HG03135 (cell line): ENCODE measurements around the gene TAF1C.

Source experiments
- ATAC-seq: cut with Tn5 transposase; IDR thresholded peaks from one replicate; pipeline ENCODE4 v1.9.1; 2021; ENCODE audit warnings: mild to moderate bottlenecking, moderate library complexity; ENCODE audit not compliant: unreplicated experiment

Gene TAF1C

DNA sequence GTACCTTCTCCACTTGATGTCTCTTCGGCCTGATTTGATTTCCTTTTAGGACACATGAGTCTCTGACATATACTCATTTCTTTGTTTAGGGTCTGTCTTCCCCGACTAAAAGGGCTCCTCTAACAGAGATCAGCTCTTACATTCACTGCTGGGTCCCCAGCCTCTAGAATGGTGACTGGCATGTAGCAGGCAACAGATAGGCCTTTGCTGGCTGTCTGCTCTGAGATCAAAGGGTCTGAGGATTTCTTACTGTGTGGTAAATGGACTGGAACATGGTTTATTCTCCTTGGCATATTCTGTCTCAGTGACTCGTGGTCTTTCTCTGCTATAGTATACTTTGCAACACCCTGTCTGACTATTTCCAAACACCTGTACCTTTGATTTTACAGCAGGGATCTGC is 25.1 kb downstream of the TAF1C start:
- ATAC-seq: no peak

DNA sequence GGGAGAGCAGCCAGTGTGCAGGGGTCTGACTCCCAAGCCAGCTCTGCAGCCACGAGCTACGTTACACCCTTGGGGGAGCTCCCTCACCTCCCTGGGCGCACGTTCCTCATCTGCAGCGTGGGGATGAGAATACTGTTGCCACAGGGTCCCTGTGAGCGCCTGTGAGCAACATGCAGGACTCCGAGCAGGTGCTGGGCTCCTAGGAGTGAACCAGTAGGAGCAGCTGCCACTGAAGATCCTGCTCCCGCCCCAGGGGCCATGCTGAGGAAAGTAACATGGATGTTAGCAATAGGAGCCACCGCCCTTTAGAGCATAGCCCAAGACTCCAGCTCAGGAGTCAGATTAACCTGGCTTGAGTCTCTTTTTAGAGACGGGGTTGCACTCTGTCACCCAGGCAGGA is 25.8 kb downstream of the TAF1C start:
- no peak for ATAC-seq

DNA sequence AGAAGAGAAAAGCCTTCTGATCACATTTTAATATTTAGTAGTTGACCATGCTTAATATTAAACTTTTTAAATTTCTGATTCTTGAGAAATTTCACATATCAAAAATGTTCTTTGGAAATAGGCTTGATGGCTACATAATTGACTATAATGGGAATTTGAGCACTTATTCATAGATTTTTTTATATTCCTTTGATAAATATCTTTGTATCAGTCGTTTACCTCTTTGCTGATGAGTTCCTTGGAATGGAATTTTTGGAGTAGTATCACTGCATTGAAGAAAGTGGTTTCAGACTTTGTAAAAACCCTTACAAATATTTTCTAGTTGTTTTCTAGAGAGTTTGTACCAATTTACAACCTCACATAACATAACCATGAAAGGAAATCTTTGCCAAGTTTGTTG is 27.1 kb downstream of the TAF1C start:
- no peak for ATAC-seq

DNA sequence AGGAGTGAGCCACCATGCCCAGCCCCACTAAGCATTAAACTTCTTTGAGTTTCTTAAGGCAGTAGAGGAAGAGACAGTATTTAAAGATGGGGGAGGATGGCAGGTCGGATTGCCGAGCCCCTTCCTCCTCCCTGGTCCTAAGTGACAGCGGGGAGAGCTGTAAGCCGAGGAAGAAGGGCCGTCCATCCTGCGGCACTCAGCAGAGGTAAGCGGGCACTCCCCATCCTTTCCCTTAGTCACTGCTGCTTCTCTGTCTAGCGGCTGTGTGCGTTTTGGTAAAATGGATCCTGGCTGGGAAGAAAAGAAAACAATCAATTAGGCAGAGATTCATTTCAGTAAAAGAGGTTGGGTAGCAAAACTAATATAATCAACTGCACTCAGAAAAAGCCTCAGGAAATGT is 27.9 kb downstream of the TAF1C start:
- ATAC-seq: no peak

DNA sequence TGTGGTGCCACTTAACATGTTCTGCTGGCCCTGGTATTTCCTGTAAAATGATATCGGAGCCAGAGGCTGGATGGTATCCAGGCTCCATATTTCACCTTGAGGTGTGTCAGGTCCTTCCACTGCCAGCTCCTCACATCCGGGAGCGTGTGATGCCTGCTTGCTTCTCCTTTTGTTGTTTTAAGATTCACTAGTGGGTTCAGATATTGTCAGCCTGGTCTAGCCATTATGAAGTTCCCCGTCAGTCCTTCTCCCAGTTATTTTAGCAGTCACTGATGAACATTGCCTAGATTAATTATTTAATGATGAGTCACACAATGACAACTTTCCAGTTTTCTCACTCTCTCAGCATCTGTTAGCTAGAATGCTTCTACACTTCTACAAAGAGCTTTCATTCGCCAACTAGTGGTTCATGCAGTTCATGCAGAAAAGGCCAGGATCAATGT is 30.5 kb downstream of the TAF1C start:
- ATAC-seq: no peak

DNA sequence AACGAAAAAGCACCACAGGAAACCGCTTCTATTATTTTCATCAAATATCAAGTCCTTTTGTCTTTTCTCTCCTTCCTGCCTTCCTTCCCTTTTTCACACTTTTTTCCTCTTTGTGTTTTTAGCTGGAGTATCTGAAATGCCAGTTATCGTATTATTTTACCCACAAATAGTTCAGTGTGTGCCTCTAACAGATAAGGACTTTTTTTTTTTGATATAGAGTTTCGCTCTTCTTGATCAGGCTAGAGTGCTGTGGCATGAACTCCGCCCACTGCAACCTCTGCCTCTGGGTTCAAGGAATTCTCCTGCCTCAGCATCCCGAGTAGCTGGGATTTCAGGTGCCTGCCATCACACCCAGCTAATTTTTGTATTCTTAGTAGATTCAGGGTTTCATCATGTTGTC is 31.1 kb downstream of the TAF1C start:
- ATAC-seq: no peak

DNA sequence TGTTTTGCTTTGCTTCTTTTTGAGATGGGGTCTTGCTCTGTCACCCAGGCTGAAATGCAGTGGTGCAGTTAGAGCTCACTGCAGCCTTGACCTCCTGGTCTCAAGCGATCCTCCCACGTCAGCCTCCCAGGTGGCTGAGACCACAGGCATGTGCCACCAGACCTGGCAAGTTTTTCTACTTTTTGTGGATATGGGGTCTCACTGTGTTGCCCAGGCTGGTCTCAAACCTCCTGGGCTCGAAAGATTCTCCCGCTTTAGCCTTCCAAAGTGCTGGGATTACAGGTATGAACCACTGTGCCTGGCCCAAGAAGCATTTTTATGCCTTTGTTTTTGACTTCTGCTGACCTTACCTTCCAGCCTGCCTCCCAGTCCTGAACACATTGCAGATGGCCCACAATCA is 31.6 kb downstream of the TAF1C start:
- no peak for ATAC-seq

DNA sequence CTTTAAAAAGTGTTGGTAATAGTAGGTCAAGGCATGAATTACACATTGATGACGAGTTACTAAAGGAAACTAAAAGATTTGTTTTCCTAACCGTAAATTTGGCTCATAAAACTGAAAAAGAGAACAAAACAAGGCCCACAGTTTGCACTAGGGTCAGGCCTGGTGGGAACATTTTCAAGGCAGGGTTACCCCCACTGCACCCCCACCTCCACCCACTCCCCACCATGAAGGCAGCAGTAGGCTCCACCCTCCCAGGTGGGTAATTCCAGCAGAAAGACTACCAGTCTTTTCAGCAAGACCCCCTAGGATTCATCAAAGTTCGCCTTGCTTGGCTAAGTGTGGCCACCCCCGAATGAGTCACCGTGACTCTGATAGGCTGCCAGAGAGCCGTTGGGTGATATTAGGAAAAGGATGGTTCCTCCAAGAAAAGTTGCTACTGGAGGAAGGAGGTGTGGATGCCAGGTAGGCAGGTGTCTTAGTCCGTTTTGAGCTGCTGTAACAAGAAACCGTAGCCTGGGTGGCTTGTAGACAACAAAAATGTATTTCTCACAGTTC is 33.1 kb downstream of the TAF1C start:
- ATAC-seq: no peak

DNA sequence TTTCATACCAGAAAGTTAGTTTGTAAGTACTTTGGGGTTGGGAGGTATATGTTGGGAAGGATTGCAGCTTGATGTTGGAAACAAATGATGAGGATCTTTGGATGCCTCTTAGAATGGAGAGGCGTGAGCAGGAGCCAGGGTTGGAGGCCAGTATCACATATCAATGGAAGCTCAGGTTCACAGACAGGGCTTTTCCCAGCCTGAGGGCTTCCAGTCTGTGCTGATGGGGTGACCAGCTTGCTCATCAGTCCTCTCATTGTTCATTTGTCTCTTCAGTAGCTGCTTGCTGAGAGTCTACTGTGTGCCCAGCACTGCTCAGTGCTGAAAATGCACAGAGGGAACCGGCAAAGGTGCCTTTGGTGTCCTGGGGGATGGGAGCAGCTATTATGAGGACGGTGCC is 35.9 kb downstream of the TAF1C start:
- ATAC-seq: no peak

DNA sequence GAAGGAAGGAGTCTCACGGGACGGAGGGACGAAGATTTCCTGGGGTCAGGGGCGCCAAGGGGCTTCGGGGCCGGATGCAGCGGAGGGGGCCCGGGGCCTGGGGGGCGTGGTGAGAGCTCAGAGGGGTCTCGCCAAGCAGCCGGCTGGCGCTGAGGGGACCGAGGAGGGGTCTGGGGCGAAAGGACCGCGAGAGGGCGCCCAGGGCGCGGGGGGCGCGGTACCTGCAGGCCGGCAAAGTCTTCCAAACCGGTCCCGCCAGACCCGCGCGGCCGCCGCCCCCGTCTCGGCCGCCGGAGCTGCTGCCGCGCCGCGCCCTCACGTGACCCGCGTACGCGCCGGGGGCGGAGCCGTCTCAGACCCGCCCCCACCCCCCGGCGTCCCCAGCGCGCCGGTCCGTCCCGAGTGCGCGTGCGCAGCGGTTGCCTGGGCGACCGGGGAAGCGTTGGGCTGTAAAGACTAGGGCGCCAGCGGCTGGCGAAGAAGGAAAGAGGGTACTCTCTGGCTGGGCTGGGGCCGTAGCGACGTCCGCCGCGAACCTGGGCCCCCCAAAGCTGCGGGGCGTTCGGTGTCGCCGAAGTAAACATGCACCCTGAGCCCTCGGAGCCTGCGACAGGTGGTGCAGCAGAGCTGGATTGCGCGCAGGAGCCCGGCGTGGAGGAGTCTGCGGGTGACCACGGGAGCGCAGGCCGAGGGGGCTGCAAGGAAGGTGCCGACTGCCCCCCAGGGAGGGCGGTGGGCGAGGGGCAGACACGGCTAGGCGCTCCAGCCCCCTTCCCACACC is 41.8 kb downstream of the TAF1C start, which contains the start of the genes DNAAF1 and HSDL1:
Gene DNAAF1 (plus strand): TSS at position 450 of the 781 bp plus-strand sequence. CDS start 133 bp downstream, at position 583.
Gene HSDL1 (minus strand): TSS at position 319 of the 781 bp plus-strand sequence. CDS start 13,856 bp downstream, outside the sequence.
- peak; percentile 88 for ATAC-seq

DNA sequence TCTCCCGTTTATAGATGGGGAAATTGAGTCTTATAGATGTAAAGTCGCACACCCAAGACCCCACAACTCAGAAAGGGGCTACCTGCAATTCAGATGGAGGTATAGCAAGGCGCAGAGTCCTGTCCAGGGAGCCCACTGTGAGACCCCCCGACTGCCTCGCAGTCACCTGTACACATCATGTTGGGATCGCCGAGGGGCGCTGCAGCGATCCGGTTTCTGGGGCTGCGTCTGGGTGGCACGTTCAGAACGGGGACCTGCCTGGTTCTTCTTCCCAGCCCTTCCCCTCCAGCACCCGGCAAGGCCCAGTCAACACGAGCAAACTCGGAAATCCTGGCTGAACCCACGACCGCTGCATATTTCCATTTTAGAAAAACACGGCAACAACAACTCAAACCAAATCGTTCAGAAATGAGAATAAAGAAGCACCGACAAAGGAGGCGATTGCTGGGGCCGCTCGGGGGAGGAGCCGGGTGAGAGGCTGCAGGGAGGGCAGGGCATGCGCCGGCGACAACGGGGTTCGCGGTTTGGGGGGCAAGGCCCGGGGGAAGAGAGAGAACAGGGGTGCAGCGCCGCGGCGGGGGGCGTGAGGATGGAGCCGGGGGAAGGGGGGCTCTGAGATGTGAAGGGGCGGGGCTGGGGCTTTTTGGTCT is 42.5 kb downstream of the TAF1C start:
- no peak for ATAC-seq

DNA sequence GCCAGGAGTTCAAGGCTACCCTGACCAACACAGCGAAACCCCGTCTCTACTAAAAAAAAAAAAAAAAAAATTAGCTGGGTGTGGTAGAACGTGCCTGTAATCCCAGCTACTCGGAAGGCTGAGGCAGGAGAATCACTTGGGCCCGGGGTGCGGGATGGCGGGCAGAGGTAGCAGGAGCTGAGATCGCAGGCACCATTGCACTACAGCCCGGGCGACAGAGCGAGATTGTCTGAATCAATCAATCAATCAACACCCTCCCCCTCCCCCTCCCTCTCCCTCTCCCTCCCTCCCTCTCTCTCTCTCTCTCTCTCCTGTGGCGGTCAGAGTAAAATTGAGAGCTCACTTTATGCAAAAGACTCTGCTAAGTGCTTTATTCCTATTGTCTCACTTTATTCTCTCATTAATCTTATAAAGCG is 43.1 kb downstream of the TAF1C start:
- ATAC-seq: no peak

DNA sequence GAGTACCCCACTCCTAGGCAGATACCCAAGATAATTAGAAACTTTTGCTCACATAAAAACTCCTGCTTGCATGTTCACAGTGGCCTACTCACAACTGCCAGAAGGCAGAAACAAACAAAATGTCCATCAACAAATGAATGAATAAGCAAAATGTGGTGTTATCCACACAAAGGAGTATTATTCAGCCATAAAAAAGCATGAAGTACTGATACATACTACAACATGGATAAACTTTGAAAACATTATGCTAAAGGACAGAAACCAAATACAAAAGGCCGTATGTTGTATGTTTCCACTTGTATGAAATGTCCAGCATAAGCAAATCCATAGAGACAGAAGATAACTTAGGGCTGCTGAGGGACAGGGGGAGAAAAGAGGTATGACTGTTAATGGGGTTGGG is 43.8 kb downstream of the TAF1C start:
- no peak for ATAC-seq

DNA sequence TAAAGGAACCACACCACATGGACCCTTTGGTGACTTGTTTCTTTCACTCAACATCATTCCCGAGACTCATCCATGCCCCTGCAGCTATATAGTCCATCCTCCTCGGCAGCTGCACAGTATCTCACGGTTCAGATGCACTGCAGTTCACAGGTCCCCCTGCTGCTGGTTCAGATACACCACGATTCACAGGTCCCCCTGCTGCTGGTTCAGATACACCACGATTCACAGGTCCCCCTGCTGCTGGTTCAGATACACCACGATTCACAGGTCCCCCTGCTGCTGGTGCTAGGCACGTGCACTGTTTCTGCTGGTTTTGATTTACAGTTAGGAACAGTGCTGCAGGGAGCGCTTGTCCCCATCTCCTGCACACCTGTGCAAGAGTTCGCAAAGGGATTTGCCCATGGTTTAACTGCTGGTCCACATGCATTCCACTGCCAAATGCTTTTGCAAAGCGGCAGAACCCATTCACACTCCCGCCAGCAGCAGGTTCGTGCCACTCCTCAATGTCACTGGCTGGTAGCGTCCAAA is 45.6 kb downstream of the TAF1C start:
- ATAC-seq: no peak

DNA sequence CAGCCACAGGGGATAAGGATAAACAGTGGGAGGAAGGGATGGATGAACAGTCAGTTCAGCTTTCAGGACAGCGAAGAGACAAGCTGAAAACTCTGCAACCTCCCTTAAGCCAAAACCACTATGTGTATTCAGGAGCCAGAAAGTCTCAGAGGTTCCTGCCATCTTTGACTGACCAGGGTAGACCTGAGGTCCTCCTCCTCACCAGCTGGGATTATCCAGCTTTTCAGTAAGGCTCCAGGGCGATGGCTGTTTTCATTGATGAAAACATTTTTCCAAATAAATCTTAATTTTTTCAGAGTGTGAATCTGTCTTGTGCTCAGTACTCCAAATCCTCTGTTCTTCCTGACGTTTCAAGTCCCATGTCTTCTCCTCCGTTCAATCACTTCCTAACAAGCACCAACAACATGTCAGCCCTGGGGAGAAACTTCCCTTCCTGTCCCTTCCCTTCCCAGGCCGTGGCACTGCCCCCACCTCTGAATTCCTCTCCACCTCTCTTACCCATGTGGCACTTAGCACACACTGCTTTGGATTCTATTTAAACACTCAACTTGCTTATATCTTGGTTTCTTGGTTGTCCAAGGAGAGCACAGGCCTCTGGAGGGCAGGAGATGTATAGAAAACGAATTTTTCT is 47.1 kb downstream of the TAF1C start:
- no peak for ATAC-seq

DNA sequence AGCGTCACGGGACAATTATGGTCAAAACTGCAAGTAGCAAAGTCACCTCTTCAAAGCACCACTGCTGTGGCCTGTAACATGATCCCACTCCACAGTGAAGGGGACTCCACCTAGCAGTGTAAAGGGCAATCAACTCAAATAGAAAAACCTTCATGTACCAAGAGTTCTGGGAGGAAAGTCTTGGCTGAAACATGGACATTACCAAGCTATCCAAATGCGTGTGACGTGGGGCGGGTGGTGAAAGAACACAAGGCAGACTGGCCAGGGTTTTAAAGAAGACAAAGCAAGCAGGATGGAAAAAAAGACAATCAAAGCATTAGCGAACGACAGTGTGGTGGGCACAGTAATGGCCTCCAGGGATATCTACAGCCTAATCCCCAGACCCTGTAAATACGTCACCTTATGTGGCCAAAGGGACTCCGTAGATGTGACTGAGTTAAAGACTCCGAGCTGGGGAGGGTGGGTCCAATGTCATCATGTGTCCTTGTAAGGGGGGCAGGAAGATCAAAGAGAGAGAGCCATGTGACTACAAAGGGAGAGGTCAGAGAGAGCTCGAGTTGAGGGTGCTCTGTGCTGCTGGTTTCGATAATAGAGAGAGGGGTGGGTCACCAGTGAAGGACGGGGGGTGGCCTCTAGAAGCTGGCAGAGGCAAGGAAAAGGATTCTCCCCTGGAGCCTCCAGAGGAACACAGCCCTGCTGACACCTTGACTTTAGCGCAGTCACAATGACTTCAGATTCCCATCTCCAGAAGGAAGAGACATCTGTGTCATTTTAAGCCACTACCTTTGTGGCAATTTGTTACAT is 47.8 kb downstream of the TAF1C start:
- peak; percentile 66 for ATAC-seq

DNA sequence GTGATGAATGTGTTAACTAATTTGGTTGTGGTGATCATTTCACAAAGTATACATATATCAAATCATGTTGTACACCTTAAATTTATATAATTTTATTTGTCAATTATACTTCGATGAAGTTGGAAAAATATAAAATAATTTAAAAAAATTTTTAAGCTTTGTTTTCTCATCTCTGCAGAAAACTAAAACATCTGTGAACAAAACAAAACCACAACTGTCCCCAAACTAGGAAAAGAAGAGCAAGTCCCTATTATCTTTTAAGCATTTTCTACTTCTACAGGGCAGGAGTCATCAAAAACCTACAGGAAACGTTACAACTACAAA is 48.4 kb downstream of the TAF1C start:
- no peak for ATAC-seq

DNA sequence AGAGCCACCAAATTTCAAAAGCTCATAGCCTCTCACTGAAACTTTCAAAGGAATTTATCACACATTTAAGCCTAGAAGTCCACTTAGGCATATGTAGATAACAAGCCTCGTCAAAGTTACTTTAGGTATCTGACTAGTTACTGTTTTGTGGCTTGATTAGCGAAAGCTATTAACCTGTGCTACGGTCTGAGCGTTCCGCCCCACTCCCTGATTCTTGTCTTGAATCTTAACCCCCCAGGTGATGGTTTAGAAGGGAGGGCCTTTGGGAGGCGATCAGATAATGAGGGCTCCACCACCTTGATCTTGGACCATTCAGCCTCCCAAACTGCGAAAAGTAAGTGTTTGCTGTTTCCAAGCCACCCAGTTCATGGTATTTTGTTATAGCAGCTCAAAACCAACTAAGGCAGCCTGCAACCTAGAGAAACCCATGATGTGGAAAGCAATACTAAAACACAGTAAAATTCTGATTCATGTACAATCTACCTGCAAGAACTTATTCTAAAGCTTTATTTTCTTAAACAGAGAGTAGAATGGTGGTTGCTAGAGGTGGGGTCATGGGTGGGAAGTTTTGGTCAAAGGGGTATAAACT is 49.0 kb downstream of the TAF1C start:
- no peak for ATAC-seq

DNA sequence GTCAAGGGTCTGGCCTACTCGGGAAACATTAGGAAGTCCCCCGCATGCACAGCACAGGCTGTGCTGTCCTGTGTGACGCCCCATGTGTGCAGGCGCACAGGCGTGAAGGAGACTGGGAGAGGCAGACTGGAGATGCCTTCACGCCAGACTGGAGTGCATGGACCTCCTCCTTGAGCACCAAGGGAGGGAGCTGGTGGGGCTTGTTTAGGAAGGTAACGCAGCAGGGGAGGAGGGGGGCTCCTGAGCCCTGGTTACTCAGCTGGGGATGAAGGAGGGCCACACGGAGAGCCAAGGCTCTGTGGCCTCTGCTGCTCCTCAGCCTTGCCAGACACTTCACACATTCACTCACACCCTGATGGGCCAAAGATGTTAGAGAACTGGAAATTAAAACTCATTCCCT is 49.6 kb downstream of the TAF1C start:
- ATAC-seq: no peak
